Endothelial cell of umbilical vein (primary cell): ENCODE data around the gene SLC8A1. TPM values are rescaled to one million over a fixed set of nuclear protein-coding genes. Genes with fewer than 3 reads are reported as not detected.

Experiments used
- BruUV-seq: library from RNA; stranded (reverse); fragments of 400-500 nt; replicated peaks from 2 replicates; lab custom pipeline; 2021; lab: Mats Ljungman, UMichigan
- CTCF ChIA-PET: fragments of 300-600, 350-600 bp; sonication (Branson Sonifier 250); formaldehyde crosslinking; loops from one replicate; lab custom pipeline; 2021; ENCODE audit warnings: antibody characterized with exemption, inconsistent platforms; lab: Charles Lee
- POLR2A ChIA-PET: fragments of 300-600, 350-600 bp; sonication (Branson Sonifier 250); formaldehyde crosslinking; loops from one replicate; lab custom pipeline; 2021; ENCODE audit warnings: antibody characterized with exemption, inconsistent platforms; lab: Charles Lee
- DNase-seq: peaks from one replicate; pipeline ENCODE4 v3.0.0-alpha.2; 2011; ENCODE audit warnings: low read depth, low spot score
- FAIRE-seq: peaks from 2 replicates; lab custom pipeline; 2011; peaks lifted over from hg19 to GRCh38; lab: Jason Lieb, UNC
- H2AFZ ChIP-seq: 2 replicates; pipeline ENCODE4 v1.6.0; 2012; ENCODE audit warnings: low read depth, low read length, control low read depth, inconsistent platforms
- H3K27ac ChIP-seq: 2 replicates; pipeline ENCODE4 v1.5.1; 2011; ENCODE audit warnings: low read depth, mild to moderate bottlenecking, control low read depth, low read length, moderate library complexity; ENCODE audit not compliant: insufficient read depth
- H3K27me3 ChIP-seq, 2 experiments: 2 replicates each; pipeline versions ENCODE4 v1.6.0 to v1.6.1; 2011; ENCODE audit warnings: low read length in 2 of 2, mixed read lengths in 1 of 2; ENCODE audit not compliant: control insufficient read depth in 2 of 2, insufficient read depth in 2 of 2
- H3K36me3 ChIP-seq, 2 experiments: 2 replicates in 1 of 2; 3 replicates in 1 of 2; pipeline ENCODE4 v1.5.1; 2011; ENCODE audit warnings: low read length in 2 of 2, mild to moderate bottlenecking in 1 of 2, moderate library complexity in 1 of 2; ENCODE audit not compliant: control insufficient read depth in 2 of 2, insufficient read depth in 2 of 2; ENCODE audit errors: extremely low read depth in 1 of 2
- H3K4me1 ChIP-seq: 3 replicates; pipeline ENCODE4 v1.5.1; 2011; ENCODE audit warnings: mild to moderate bottlenecking, low read length; ENCODE audit not compliant: control insufficient read depth, insufficient read depth; ENCODE audit errors: extremely low read depth
- H3K4me2 ChIP-seq: 2 replicates; pipeline ENCODE4 v1.6.1; 2011; ENCODE audit warnings: low read length, control low read depth, mixed read lengths; ENCODE audit not compliant: insufficient read depth
- H3K4me3 ChIP-seq, 3 experiments: fragments of 200-600 bp in 1 of 3; sonication (generic), shearing (Covaris generic) in 1 of 3; replicated peaks in 1 of 3; 2 replicates each; pipeline ENCODE4 v1.5.1; 2011 to 2016; ENCODE audit warnings: control low read depth in 3 of 3, low read length in 3 of 3, mild to moderate bottlenecking in 2 of 3, inconsistent platforms in 1 of 3, low read depth in 1 of 3, moderate library complexity in 1 of 3; ENCODE audit not compliant: insufficient read depth in 1 of 3
- H3K79me2 ChIP-seq: 2 replicates; pipeline ENCODE4 v1.6.0; 2012; ENCODE audit warnings: low read length, inconsistent platforms; ENCODE audit not compliant: control insufficient read depth, insufficient read depth
- H3K9ac ChIP-seq: replicated peaks from 2 replicates; pipeline ENCODE3; 2011; ENCODE audit warnings: low read length, control low read depth; ENCODE audit not compliant: insufficient read depth; ENCODE audit errors: extremely low read depth
- H3K9me1 ChIP-seq: replicated peaks from 3 replicates; pipeline ENCODE4 v1.6.0; 2011; ENCODE audit warnings: mild to moderate bottlenecking, low read length; ENCODE audit not compliant: control insufficient read depth, insufficient read depth; ENCODE audit errors: extremely low read depth
- H3K9me3 ChIP-seq: replicated peaks from 2 replicates; pipeline ENCODE4 v1.5.1; 2012; ENCODE audit warnings: low read length, inconsistent platforms; ENCODE audit not compliant: control insufficient read depth, insufficient read depth
- H4K20me1 ChIP-seq: replicated peaks from 2 replicates; pipeline ENCODE3; 2011; ENCODE audit warnings: mild to moderate bottlenecking, low read length; ENCODE audit not compliant: control insufficient read depth, insufficient read depth; ENCODE audit errors: extremely low read depth
- EZH2 ChIP-seq: IDR thresholded peaks from 2 replicates; pipeline ENCODE4 v1.6.1; 2012; ENCODE audit warnings: borderline replicate concordance, low read depth, mild to moderate bottlenecking, moderate library complexity, low read length, inconsistent platforms; ENCODE audit not compliant: severe bottlenecking
- FOS ChIP-seq: IDR thresholded peaks from 2 replicates; pipeline ENCODE4 v1.6.1; 2011; ENCODE audit warnings: mild to moderate bottlenecking, low read length, moderate library complexity, borderline replicate concordance; ENCODE audit not compliant: insufficient read depth
- GATA2 ChIP-seq: IDR thresholded peaks from 2 replicates; pipeline ENCODE4 v1.7.0; 2011; ENCODE audit warnings: low read depth, mild to moderate bottlenecking, moderate library complexity, mixed read lengths, low read length; ENCODE audit not compliant: insufficient read length, insufficient read depth
- JUN ChIP-seq: IDR thresholded peaks from 2 replicates; pipeline ENCODE4 v1.6.1; 2011; ENCODE audit warnings: borderline replicate concordance, low read depth; ENCODE audit not compliant: insufficient read length, insufficient read depth
- MYC ChIP-seq: IDR thresholded peaks from one replicate; pipeline ENCODE4 v1.6.1; 2011; ENCODE audit warnings: mild to moderate bottlenecking, low read depth, low read length
- POLR2A ChIP-seq: IDR thresholded peaks from 2 replicates; pipeline ENCODE4 v1.6.1; 2012; ENCODE audit warnings: low read depth, mild to moderate bottlenecking, control low read depth, low read length
- POLR2AphosphoS5 ChIP-seq: IDR thresholded peaks from 2 replicates; pipeline ENCODE4 v1.6.1; 2012; ENCODE audit warnings: low read depth, mild to moderate bottlenecking, control low read depth, low read length, moderate library complexity; ENCODE audit not compliant: insufficient read depth
- dilution Hi-C: fragments of 300-500 bp; cut with MboI; formaldehyde crosslinking; loops from one replicate; pipeline ENCODE4 v1.15.0; 2019; ENCODE audit warnings: low sequenced_read_pairs; ENCODE audit not compliant: extremely low pct_ligation_motif_present
- intact Hi-C: fragments of 100-400 bp; cut with micrococcal nuclease; formaldehyde crosslinking; loops from one replicate; pipeline ENCODE4 v1.10.0; 2022
- polyA plus RNA-seq, 4 experiments: library from polyadenylated mRNA; depleted of rRNA in 3 of 4; stranded (reverse) in 3 of 4; unstranded in 1 of 4; fragments of >200 nt; gene quantifications; 2 replicates each; pipeline versions ENCODE4 v1.2.1 to v1.2.3, GENCODE V29; 2011 to 2012; ENCODE audit warnings: missing spikeins in 1 of 4
- total RNA-seq: library from RNA; stranded (reverse); gene quantifications from 2 replicates; pipeline ENCODE4 v1.2.3, GENCODE V29; 2021
- TF ChIP-seq, protein P1 (sequence below), 2 donors: IDR thresholded peaks; 1 replicate in 1 of 2; 2 replicates in 1 of 2; pipeline ENCODE4 v1.5.1; 2011; ENCODE audit warnings: low read length in 2 of 2, mild to moderate bottlenecking in 2 of 2, moderate library complexity in 2 of 2, control low read depth in 1 of 2, inconsistent platforms in 1 of 2, low read depth in 1 of 2; ENCODE audit not compliant: insufficient read depth in 1 of 2; ENCODE audit errors: extremely low read depth in 1 of 2
- TF ChIP-seq, protein P2 (sequence below): IDR thresholded peaks from 2 replicates; pipeline ENCODE4 v1.6.1; 2011; ENCODE audit not compliant: insufficient read depth, insufficient read length

Gene SLC8A1
- total and polyA plus RNA-seq, 2 donors (not counting 3 experiments of a cell fraction or from before 2014, with no cell fraction given) = 0.19 to 1.8 TPM

DNA sequence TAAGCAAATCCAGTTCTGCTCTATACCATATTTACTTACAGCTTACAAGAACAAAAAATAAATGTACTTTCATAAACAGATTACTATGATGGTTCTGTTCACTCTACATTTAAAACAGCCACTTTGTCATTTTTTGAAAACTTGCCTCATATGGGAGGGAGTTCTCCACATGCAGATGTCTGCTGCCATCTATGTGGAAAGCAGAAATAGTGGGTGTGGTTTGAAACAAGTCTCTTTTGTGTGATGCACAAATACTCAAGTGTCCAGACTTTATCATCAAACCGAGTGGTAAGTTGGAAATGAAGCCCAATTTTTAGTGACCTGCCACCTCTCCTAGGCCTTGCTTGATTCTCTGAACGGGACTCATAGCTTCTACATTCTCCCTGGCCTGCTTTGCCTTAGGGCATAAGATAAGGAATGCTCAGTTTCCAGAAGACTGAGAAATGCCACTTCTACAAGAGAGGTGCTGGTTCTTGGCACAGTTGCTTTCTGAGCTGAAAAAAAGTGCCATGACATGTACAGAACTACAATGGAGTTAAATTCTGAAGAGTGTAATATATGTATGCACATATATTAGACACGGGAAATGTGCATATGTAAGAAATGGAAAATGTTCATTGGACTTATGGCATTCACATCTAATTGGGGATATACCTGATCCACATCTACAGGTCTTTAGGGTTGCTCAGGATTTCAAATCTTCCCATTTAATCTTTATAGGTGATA is 221.0 kb downstream of the SLC8A1 start:
- H3K4me1 ChIP-seq = no peaks in the 10 kb centered on the region
- H3K4me2 ChIP-seq = no peak overlapping the region
- H3K9ac ChIP-seq = no peak overlapping the region
- dilution Hi-C loops (no loop called here), intact Hi-C loops (no loop called here)
- no peak for TF ChIP-seq MYC
- TF ChIP-seq POLR2AphosphoS5 = no peak
- TF ChIP-seq FOS = no peak
- TF ChIP-seq, protein P1, sequence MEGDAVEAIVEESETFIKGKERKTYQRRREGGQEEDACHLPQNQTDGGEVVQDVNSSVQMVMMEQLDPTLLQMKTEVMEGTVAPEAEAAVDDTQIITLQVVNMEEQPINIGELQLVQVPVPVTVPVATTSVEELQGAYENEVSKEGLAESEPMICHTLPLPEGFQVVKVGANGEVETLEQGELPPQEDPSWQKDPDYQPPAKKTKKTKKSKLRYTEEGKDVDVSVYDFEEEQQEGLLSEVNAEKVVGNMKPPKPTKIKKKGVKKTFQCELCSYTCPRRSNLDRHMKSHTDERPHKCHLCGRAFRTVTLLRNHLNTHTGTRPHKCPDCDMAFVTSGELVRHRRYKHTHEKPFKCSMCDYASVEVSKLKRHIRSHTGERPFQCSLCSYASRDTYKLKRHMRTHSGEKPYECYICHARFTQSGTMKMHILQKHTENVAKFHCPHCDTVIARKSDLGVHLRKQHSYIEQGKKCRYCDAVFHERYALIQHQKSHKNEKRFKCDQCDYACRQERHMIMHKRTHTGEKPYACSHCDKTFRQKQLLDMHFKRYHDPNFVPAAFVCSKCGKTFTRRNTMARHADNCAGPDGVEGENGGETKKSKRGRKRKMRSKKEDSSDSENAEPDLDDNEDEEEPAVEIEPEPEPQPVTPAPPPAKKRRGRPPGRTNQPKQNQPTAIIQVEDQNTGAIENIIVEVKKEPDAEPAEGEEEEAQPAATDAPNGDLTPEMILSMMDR (IDR thresholded peaks at IDR 0.05; ENCODE audit: extremely low read depth in 1 of 2, insufficient read depth in 1 of 2, low read depth in 1 of 2, low read length in 2 of 2) = no peak
- no peak for TF ChIP-seq EZH2
- no peak for TF ChIP-seq JUN
- TF ChIP-seq, protein P2, sequence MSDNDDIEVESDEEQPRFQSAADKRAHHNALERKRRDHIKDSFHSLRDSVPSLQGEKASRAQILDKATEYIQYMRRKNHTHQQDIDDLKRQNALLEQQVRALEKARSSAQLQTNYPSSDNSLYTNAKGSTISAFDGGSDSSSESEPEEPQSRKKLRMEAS = no peak
- no peak for TF ChIP-seq POLR2A
- no peak for TF ChIP-seq GATA2
- ChIA-PET POLR2A (no interaction called here), CTCF (interaction anchor here (1.9 kb wide), 1 partner anchor 317 kb away, joined by 6 read pairs; no protein-coding TSS in a partner anchor)
- H3K27me3 ChIP-seq = no peaks in the 10 kb centered on the region
- no peaks in the 10 kb centered on the region for H3K9me3 ChIP-seq
- no peak for DNase-seq
- BruUV-seq = no TSS peak
- H3K4me3 ChIP-seq = no peak overlapping the region
- H3K27ac ChIP-seq = no peak overlapping the region
- H4K20me1 ChIP-seq = no peaks in the 10 kb centered on the region
- H3K9me1 ChIP-seq = no peaks in the 10 kb centered on the region
- no peak for FAIRE-seq
- H3K36me3 ChIP-seq = no peaks in the 10 kb centered on the region
- H3K79me2 ChIP-seq = no peaks in the 10 kb centered on the region
- H2AFZ ChIP-seq = no peak overlapping the region
